Right ventricle myocardium inferior (tissue), 1 donor: Measurements from ENCODE around the gene ZNF275. TPM values are rescaled to one million over a fixed set of nuclear protein-coding genes. Genes with fewer than 3 reads are reported as not detected.
A peak's percentile ranks its signal among the peaks of the same experiment; 100 is the strongest.
"Not testable (repeated sequence)": the region's sequence is repeated elsewhere in the genome, so short reads cannot be mapped to it uniquely, and the experiment has no call there.

Source experiments
- ATAC-seq: fragments of 200-7000 bp; cut with Tn5 transposase; one replicate; pipeline ENCODE4 v1.9.1; 2020; ENCODE audit warnings: mild to moderate bottlenecking, moderate library complexity
- DNase-seq: peaks from one replicate; pipeline ENCODE4 v3.0.0; 2021; ENCODE audit errors: missing footprints
- intact Hi-C: fragments of 100-400 bp; cut with DNase I; formaldehyde crosslinking; loops from one replicate; pipeline ENCODE4 v1.11.0; 2022
- total RNA-seq: library from RNA; stranded (reverse); fragmentation: NEBNext Ultra II Directional; extraction: Animal tissue kit (Norgen Biotek cat#: 25700); gene quantifications from one replicate; pipeline ENCODE4 v1.2.1, GENCODE V29; 2021
- donor health status: DM: no; HTN: yes; CAD: no; lungs with severe emphysema.

Gene ZNF275
- total RNA-seq, 1 donor from 2014 or later: 6.5 TPM

DNA sequence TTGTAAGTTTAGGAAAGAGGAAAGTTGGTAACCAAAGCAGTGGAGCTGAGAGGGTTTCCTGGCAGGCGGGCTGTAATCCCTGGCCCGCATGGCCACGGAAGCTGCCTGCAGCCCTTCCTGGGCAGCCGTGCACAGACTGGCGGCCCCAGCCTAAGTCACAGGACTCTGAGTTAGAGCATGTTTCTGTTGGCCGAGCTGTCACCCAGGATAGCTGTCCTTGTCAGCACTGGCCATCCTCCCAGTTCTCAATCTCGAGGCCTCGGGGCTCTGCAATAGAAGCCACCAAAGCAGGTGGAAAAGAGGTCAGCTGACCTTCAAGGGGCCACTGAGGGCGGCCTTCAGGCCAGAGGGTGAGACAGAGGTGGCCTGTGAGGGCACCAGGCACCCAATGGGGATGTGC is 46.7 kb downstream of the ZNF275 start:
- intact Hi-C loops: no loop called here
- DNase-seq: no peak
- ATAC-seq: peak; percentile 69

GRCh38 chrX:153381684-153382532 is 48.0 kb downstream of the ZNF275 start:
- intact Hi-C loops: no loop called here
- no peak for ATAC-seq
- DNase-seq: no peak

DNA sequence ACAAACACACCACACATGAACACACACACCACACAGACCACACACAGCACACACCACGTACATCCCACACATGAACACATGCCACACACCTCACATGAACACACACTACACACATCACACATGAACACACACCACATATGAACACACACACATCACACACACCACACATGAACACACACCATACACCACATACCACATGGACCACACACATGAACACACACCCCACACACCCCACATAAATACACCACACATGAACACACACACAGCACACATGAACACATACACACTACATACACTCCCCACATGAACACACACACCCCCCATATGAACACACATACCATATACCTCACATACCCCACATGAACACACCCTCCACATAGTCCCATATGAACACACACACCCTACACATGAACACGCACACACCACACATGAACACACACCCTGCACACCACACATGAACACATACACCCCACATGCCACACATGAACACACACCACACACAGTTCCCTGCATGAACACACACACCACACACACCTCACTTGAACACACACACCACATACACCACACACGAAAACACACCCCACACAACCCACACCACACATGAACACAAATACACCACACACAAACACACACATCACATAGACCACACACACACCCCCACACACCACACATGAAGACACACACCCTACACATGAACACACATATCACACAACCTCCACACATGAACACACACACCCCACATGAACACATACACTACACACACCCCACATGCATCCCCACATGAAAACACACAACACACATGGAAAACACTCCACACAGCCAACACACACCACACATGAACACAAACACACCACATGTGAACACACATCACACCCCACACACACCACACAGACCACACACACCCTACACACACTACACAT is 48.9 kb downstream of the ZNF275 start:
- intact Hi-C loops: no loop called here
- no peak for ATAC-seq

DNA sequence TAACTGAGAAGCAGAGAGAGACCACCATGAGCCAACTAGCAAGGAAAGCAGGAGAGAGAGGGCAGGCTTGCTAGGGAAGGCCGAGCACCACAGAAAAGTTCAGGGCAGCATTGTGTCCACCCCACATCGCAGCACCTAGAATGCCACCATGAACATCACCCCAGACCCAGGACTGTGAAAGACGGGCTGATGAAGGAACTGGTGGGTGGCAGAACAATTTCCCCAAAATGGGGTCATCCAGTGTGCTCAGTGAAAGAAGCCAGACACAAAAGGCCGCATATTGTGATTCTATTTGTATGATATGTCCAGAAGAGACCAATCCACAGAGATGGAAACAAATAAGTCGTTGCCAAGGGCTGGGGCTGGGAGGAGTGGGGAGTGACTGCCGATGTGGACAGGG is 50.4 kb downstream of the ZNF275 start:
- no peak for ATAC-seq
- DNase-seq: no peak
- intact Hi-C loops: no loop called here

More for the DNA sequence above, 48.9 kb downstream of the ZNF275 start:
- no peak for DNase-seq

DNA sequence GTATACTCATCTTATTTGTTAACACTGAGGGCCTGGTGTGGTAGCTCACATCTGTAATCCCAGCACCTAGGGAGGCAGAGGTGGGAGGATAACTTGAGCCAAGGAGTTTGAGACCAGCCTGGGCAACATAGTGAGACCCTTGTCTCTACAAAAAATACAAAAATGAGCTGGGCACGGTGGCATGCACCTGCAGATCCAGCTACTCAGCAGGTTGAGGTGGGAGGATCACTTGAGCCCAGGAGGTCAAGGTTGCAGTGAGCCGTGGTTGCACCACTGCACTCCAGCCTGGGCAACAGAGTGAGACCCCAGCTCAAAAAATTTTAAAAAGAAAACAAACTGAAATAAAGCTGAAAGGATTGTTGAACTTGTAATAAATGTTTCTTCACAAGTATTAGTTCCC is 51.0 kb downstream of the ZNF275 start:
- DNase-seq, intact Hi-C loops, ATAC-seq: not testable (repeated sequence)

- no peak for DNase-seq
- ATAC-seq: no peak
- intact Hi-C loops: no loop called here
Observed at GRCh38 chrX:153386097-153386496, 52.1 kb downstream of the ZNF275 start.

- DNase-seq: no peak
- intact Hi-C loops: no loop called here
Observed at GRCh38 chrX:153387345-153387744, 53.4 kb downstream of the ZNF275 start.

DNA sequence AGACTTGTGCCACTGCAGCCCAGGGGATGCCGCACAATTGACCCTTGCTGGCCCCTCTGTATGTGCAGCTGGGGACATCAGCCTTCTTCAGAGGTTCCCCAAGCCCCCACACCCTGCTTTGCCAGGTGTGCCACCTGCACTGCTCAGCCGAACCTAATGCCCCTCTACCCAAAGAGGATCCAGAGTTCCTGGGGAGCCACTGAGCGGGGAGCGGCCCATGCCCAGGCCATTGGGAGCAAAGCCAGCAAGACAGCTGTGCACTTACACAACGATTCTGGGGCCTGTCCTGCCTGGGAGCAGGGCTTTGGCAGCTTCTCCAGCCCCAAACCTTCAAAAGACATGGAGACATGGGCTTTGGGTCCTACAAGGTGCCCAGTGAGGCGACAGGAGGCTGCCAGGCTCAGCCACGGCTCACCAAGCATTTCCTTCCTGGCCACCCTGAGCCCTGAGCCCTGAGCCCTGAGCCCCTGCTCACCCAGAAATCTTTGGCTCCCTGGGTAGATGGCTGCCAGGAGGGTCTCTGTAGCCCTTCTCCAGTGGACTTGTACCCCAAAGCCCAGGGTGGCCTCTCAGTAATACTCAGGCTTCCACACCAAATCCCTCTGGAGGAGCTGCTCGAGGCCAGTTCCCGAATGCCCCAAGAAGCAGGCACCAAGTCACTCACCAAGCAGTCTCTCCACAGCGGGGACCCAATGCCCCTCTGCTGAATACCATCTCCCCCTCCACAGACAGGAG is 54.2 kb downstream of the ZNF275 start:
- DNase-seq (no peak), ATAC-seq (no peak)
- intact Hi-C loops: no loop called here

More at GRCh38 chrX:153387345-153387744, 53.4 kb downstream of the ZNF275 start:
- no peak for ATAC-seq

DNA sequence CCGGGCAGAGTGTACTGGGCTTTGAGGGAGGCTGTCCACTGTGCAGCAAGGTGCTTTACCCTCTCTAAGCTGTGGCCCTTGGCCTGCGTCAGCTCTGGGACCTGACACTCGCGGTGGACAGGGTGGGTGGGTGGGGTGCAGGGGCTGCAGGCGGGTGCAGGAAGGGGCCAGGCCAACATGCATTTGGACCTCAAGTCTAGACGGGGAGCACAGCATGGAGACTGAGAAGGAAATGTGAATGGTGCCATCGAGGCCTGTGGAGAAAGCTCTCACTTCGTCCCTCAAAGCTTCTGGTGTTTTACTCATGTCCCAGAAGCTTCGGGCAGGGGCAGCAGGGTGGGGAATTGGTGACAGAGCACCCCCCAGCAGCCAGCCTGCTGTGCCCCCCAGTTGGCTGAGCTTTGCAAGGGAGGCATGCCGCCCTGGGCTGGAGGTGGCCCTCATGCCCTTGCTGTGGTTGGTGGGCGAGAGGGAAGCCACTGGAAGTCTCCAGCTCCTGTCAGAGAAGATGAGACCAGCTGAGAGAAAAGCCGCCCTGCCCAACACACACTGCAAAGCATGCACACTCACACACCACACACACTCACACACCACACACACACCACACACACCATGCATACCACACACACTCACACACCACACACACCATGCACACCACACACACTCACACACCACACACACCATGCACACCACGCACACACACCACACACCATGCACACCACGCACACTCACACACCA is 54.9 kb downstream of the ZNF275 start:
- intact Hi-C loops: no loop called here
- DNase-seq (no peak), ATAC-seq (no peak)

DNA sequence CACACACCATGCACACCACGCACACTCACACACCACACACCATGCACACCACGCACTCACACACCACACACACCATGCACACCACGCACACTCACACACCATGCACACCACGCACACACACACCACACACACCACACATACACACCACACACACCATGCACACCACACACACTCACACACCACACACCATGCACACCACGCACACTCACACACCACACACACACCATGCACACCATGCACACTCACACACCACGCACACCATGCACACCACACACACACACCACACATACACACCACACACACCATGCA is 55.5 kb downstream of the ZNF275 start:
- ATAC-seq, intact Hi-C loops, DNase-seq: not testable (repeated sequence)

DNA sequence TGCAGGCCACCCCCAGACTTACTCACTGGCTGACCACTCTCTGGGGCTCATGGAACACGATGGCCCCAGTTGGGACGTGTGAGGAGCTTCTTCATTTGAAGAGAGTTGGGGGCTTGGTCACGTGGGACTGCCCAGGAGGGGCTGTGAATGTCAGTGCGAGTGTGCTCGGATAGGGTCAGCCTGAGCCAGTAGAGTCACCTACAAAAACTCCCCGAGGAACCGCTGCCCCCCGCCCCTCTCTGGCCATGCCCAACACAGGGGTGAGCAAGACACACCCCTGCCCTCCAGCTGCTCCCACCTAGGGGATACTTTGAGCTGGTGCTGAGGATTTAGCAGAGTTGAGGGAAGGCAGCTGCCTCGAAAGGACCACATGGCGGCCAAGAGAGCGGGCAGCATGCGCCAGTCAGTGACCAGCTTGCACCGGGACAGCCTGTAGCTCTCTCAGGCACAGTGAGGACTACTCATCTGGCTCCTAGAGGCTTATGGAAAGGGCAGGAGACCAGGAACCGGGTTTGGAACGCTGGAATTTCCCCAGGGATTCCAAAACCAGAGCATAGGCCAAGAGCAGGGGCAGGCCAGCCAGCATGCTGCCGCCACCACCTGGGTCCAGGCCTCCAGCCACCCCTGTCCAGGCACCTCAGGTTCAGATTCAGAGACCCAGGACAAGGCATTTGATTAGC is 58.8 kb downstream of the ZNF275 start:
- DNase-seq (no peak), ATAC-seq (no peak)
- intact Hi-C loops: no loop called here

GRCh38 chrX:153394612-153395011 is 60.7 kb downstream of the ZNF275 start:
- DNase-seq (peak; percentile 16), ATAC-seq (no peak)
- intact Hi-C loops: no loop called here

DNA sequence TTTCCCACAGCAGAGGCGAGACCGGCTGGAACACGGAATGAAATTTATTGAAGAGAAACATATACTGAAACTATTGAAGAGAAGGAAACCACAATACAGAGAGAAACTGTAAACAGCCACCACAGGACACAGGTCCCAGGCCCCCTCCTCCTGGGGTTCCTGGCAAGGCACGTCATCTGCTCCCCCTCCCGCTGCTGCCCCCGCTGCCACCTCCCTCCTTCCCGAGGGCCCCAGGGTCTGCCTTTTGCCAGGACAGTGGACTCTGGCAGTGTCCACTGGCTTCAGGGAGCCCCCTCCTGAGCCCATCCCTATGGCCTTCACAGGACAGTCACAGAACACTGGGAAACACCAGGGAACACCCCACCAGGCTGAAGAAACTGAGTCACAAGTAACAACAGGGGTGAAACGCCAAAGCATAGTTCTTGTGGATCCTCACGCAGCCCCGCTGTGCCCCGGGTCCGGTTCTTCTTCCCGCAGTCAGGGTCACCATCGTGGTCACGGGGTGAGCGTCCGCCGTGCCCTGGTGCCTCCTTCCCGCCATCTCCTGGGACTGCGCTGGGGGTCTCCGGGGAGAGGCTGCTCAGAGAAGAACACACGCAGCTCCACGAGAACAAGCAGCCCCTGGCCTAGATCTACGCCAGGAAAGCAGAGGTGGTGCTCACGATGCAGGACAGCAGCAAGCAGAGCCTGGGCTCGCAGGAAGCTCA is 61.8 kb downstream of the ZNF275 start:
- intact Hi-C loops: no loop called here
- peak; percentile 13 for DNase-seq
- no peak for ATAC-seq

DNA sequence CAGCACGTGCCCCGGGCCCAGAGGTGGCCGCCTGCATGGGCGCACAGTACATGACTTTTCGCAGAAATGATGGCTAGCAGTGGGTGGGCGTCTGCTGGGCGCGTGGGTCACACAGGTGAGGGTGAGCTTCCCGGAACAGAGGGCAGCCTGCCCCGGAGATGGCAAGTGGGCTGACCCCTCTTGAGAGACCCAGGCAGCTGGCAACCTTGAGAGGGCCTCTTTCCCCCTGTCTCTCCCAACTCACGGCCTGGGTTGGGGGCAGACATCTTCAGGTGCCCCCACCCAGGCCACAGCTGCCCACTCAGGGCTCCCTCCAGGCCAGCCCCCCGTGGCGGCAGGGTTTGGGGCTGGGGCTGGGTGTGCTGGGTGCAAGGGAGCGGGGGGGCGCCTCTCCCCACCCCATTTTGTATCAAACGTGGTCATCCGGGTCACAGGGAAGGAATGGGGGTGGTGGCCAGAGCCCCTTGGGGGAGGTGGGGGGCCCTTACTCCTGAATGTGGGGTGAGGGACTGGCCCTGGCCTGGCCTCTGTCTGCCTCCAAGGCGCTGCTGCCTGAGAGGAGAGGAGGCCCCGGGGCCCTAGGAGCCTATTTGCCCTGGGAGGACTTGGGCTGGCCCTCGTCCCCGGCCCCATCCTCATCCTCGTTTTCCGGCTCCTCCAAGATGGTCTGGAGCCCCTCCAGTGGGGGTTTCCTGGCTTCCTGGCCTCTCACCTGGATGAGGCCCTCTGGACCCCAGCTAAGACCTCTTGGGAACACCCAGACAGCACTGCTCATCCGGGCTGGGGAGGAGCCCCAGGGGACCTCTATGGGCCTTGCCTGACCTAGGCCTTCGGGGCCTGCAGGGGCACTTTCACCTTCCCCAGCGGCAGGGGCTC is 62.6 kb downstream of the ZNF275 start:
- DNase-seq (peak; percentile 18), ATAC-seq (no peak)
- intact Hi-C loops: no loop called here

- ATAC-seq (no peak), DNase-seq (peak; percentile 5)
- intact Hi-C loops: no loop called here
Observed at GRCh38 chrX:153397256-153397960, 63.5 kb downstream of the ZNF275 start.
